T follicular helper cell (primary cell): Measurements from ENCODE around the gene ZBTB9.

Experiments used
- DNase-seq: peaks from one replicate; pipeline ENCODE4 v3.0.0-alpha.2; 2020; ENCODE audit warnings: low read depth

The ZBTB9 gene

DNA sequence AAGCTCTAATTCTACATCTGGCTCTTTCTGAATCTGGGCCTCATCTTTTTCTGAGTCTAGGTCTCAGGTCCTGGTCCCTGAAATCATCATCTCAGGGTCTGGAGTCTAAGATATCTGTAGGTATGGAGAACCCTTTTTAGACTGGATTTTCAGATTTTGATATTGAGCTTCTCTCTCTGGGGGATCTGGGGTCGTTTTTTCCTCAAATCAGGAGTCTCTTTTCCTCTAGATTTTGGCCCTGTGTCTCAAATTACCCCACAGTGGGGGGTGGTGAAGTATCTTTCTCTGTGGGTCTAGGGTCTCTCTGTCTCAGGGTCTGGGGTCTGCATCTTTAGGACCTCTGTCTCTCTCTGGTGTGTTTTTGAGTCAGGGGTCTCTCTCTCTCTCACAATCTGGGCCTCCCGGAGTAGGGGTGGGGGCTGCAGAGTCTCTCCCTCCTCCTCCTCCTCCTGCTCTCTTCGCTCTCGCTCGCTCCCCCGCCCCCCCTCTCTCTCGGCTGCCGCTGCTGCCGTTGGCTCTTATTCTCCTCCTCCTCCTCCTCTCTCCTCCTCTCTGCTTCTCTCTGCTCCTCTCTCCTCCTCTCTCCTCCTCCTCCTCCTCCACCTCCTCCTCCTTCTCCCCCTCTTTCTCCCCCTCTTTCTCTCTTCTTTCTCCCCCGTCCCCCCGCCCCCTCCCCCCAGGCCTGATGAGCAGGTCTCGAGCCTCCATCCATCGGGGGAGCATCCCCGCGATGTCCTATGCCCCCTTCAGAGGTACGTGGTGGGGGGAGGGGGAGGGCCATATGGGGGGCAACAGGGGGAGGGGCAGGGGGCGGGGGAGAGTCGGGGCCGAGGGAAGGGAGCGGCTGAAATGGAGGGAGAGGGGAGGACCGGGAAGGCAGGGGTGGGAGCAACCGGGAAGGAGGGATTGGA lies 34.5 kb upstream of the ZBTB9 start, which contains the start of gene SYNGAP1:
Gene SYNGAP1 (plus strand): TSS at position 486 of the 911 bp plus-strand sequence. CDS start 200 bp downstream, at position 686.
- no peak for DNase-seq

- no peak for DNase-seq
Measured at GRCh38 chr6:33420491-33421343, 33.7 kb upstream of the ZBTB9 start.

DNA sequence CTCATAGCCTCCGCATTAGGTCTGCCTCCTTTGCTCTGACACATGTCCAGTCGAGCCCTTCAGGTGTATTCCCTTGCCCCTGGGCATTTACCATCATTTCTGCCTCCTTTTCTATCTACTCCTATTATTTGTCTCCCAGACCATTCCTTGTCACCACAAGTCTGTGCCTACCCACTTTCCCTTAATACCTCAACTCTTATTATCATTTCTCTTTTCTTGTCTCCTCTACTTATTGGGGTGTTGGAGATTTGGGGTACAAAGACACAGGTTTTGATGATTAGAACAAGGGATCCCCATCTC lies 33.1 kb upstream of the ZBTB9 start:
- DNase-seq = no peak

DNA sequence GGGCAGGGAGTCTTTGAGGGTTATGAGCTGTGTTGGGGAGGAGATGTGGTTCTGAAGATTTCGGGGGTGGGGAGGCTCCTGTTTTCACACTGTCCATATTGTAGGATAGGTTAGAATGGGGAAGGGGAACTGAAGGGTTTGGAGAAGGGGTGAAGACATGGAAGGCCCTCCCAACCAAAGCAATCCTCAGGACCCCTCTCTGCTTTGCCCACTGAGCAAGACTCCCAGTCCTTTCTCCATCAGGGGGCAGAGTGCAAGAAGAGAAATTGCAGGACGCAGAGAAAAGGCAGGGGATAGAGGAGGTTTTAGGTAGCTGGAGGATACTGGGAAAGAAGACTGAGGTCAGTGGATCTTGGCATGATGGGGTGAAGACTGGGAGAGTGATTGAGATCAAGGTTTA lies 30.6 kb upstream of the ZBTB9 start:
- DNase-seq = no peak

DNA sequence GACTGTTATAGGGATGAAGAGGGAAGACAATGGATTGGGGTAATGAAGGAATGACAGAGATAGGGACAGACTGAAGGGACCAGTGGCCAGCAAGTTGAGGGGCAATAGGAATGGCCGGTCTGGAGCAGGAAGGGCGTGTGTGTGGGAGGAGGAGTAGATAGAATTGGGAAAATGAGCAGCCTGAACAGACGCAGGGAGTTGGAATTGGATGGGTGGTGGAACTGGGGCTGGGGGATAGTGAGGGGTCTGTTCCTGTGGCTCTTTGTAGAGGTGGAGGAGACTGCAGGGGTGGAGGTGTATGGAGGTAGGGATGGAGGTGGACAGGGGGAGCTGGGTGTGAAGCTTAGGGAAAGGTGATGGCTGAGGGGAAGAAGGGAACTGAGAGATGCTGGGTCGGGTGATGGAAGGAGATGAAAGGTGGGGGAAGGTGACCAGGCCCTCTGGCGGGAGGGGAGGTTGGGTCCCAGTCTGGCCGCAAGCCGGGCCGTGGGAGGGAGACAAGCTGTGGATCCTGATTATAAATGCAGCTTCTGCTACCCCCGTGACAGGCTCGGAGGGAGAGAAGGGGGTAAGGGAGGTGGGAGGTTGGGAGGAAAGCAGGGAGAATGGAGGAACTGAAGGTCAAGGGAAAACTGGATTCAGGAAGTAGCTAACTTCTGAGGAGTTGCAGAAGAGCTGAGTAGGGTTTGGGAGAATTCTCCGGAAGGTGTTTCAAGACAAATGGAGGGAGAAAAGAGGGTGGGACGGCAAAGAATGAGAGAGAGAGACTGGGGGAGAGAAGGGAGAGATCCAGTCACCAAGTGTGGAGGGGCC lies 29.3 kb upstream of the ZBTB9 start:
- DNase-seq = no peak

DNA sequence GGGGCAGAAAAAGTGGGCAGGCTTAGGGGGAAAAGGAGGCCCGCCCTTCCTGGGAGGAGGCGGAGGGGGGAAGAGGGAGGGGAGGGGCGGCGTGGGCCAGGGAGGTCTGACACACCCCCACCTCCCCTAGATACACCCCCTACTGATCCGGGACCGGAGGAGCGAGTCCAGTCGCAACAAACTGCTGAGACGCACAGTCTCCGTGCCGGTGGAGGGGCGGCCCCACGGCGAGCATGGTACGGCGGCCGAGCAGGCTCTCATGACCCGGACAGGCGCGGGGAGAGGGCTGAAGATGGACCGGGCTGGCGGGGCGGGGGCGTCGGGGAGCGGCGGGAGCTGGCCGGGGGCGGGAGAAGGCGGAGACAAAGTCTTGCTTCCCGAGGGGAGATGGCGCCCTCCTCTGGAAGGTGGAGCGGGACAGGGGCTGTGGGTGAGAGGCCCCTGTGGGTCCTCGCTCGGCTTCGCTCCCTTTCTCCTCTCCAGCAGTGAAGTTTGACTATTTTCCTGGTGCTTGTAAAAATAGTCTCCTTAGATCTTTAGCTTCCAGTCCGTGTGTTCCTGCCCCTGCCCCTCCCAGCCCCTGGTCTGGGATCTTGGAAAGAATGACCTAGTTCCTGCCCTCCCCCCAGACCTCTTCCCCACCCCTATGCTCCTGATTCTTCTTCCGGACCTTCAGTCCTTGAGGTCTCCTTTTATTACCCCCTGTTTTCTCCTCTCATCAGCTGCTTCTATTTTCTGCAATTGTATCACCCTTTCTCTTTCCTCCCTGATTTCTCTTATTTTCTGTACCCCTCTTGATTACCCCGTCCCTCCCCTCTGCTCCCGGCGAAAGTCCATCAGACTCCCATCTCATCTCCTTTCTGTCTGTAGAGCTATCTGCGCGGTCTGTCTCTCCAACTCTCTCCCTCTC lies 28.5 kb upstream of the ZBTB9 start:
- DNase-seq = peak; percentile 75

- DNase-seq = no peak
Measured at GRCh38 chr6:33426590-33427511, 27.5 kb upstream of the ZBTB9 start.

GRCh38 chr6:33427585-33428223 lies 26.7 kb upstream of the ZBTB9 start:
- peak; percentile 53 for DNase-seq

GRCh38 chr6:33428224-33428965 lies 26.0 kb upstream of the ZBTB9 start:
- no peak for DNase-seq

DNA sequence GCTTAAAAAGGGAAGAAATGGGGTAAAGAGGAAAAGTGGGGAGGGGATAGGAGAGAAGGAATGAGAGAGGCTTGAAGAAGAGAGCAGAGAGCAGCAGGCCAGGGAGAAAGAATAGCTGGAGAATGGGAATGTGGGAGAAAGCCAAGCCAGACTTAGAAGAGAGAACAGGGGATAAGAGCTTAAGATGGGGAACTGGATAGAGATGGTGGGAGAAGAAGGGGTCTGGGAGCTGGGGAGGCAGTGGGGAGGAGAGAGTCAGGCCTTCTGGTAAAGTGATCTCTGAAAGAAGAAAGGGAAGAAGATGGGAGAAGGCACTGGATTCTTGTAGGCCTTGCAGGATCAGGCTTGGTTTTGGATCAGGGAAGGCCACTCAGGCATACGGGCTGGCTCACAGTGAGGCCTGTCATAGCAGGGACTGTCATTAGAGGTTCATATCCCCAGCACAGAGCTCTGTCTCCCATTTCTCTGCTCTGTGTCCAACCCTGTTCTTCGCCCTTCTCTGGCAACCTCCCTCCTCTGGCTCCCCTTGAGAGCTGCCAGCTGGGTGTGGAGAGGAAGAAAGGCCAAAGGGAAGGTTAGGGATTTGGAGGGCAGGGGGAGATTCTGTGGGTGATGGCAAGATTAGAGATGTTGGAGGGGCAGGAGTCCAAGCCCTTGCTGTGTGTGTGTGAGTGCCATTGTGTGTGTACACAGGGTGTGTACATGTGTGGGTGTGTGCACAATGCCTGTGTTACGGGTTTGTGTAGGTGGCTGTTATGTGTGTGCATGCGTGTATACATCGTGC lies 25.2 kb upstream of the ZBTB9 start:
- DNase-seq = no peak

DNA sequence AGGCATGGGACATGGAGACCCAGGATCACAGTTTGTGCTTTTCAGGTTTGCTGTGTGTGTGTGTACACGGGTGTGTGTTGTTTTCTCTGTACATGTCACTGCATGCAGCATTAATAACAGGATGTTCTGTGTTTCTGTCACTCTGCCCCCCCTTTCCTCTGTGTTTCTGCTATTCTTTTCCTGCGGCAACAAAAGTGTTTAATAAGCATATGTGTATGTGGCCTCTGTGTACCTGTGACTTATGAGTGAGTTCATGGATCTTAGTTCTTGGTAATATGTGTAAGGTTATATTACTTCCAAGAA lies 24.7 kb upstream of the ZBTB9 start:
- no peak for DNase-seq

GRCh38 chr6:33430334-33430733 lies 24.0 kb upstream of the ZBTB9 start:
- no peak for DNase-seq

DNA sequence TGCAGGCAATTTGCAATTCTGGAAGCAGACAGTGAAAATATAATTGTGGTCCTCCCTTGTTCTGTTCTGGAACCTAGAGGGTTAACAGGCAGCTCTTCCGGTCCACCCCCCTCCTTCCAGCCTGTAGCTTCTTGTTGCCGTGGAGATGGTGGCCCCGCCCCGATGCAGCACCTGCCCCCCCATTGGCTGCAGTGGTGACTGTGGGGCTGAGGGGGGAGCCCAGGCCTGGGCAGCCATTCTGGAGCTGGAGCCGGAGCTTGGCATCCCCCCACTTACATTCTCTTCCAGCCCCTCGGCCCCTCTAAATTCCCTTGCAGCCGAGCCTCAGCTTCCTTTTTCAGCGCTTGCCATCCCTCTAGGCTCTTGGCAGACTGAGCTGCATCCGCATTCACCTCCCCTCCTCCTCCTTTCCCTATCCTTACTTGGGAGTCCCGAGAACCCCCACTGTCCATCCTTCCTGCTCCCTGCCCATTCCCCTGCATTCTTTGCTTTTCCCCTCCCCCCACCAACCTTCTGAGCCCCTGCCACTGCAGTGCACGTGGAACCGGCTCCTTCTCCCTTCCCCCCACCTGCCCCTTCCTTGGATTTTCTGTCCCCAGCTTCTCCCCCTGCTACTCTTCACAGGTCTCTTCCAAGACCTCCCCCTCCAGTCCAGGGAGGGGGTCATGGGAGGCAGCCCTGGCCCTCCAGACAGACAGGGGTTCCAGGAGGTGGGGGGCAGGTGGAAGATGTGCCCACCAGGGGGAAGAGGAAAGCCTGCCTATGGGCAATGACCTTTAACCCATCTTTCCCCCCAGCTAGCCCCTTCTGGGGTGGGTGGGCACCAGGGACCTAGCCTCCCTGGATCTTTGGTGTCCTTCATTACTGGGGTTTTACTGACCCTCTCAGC lies 23.1 kb upstream of the ZBTB9 start:
- DNase-seq = peak; percentile 79

GRCh38 chr6:33431880-33432541 lies 22.4 kb upstream of the ZBTB9 start:
- DNase-seq = no peak

DNA sequence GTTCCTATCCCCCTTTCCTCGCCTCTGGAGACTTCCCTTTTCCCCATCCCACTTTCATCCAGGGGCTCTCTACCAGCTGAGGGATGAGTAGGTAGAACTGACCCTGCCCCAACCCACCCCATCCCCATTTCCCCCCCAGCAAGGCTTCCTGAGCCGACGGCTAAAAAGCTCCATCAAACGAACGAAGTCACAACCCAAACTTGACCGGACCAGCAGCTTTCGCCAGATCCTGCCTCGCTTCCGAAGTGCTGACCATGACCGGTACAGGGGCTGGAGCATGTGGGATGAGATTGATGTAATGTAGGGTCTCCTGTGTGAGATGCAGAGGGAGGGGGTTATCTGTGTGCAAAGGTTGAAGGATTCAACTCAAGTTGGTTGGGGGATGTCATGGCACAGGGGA lies 21.8 kb upstream of the ZBTB9 start:
- no peak for DNase-seq

GRCh38 chr6:33433001-33433543 lies 21.3 kb upstream of the ZBTB9 start:
- DNase-seq = no peak
